HS-27A (cell line): ENCODE measurements around the gene PLCH1.

Experiments used
- DNase-seq: peaks from one replicate; pipeline ENCODE4 v3.0.0-alpha.2; 2012; ENCODE audit warnings: low read depth, missing footprints

PLCH1 gene

DNA sequence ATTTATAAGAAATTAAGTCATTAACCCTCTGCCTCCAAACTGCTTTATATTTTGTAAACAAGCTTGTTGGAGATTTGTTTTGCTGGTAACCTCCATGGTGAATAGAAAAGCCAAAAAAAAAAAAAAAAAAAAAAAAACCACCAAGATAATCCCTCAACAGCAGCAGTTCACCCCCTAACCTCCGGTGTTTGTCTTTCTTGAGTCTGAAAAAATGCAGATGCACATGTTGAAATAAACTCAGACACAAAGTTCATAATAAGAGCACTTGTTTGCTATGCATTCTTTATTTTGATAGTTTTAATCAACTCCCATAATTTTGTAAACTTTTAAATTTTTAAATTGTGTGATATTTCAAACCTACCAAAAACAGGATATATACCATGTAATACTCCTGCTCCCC is 1.8 kb upstream of the PLCH1 start:
- DNase-seq: no peak

DNA sequence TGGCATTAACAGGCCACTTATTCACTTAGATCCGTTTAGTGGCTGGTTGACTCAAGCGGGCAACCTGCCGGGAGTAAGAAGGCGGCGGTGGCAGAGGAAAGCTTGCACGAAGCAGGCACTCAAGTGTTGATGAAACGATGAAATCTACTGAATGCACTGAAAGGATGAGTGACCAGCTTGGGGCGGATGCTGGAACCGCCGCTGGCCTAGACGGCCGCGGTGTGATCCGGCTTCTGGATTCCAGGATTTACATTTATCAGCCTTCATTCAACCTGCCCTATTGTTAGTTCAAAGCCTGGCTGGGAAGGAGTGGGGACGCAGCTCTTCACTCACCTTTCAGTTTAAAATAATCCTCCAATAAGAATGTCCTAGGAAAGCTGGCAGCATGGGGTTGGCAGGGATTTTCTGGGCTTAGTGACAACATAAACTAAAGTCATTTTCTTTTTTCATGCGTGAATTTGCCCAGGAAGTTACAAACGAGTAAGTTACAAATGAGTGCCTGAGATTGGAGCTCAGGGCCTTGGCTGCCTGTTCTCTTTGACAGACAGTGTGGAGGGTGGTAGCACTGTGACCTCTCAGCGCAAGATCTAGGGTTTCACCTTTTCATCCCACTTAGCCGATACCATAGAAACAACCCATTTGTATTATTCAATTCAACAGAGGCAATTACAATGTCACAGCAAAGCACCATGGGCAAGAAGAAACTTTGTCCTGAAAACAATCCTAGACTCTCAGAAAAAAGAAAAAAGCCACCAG is 1.1 kb upstream of the PLCH1 start:
- no peak for DNase-seq

DNA sequence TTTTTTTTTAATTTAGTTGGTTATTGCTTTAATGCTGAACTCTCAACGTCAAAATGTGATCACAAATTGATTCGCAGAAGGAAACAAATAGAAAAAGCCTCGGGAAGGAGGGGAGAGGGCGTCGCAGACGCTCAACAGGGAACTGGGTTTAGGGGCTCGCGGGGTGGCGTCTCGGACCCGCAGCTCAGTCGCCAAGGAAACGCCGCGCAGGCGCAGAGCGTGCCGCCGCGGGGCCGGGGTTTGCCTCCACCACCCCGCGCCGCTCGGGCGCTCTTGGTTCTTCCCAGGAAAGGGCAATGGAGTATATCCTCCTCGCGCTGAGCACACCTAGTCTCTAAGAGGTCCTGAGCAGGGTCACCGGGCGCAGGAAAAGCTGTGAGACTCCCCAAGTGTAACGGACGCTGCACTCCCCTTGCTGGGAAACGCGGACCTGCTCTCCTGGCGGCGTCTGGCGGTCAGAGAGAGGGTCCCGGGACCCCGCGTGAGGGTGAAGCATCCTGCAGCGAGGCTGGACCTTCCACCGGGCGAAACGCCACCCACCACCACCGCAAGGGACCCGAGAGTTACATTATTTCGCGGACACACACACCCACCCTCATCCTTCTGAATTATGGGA is 753 bp downstream of the PLCH1 start:
- DNase-seq: no peak

DNA sequence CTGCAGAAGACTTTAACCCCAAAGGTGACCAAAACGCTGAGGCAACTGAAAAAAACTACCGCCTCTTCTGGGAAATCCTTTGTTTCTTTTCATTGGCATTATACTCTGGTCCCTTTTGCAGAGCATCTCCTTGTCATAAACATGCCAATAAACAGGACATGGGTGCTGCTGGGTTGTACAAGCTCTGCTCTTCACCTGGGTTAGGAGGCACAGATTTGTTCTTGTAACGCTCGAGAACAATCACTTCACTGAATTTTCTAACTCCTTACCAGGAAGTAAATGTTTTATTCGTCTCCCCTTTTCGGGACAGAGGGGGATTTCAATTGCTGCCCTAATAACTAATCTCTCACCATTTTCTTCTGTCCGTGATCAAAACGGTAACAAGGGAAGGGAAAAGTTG is 1.3 kb downstream of the PLCH1 start:
- no peak for DNase-seq

DNA sequence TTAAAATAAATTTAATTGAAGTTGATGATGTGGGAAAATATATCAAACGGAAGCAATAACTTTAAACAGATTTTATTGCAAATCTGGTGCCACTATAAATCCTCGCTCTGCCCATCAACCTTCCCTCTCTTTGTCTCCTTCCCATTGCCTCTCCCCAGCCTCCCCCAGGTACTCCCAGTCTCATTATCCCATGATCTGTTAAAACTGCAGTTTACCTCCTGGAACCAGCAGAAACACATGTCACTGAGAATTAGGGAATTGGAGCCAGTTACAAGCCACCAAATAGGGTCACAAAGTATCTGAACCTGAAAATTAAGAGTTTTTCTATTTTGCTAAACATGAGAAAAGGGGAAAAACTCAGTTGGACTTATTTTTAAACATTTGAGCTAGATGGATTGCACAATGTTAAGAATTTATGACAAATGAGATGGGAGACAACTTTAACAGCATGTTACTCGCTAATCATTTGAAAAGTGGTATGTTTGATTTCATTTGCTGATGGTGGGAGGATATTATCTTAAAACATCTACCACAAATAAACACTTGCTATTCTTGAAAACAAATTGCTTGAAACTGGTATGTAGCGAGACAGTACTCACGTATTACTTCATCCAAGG is 2.4 kb downstream of the PLCH1 start:
- DNase-seq: no peak

DNA sequence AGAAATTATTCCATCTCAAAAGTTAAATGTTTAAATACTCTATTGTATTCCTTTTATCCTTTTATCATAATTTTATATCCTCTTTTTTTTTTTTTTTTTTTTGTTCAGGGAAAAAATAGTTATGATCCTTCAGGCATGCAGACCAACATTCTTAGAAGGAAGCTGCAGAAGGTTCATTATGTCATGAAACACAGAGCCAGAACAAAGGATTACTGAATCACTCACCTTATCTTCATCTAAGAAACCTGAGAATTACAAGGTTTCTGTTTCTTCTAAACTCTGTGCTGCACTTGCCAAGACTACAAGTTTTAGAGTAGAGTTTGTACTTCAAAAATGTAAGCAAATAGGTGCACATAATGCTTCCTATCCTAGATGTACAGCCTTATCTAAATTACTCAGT is 3.3 kb downstream of the PLCH1 start:
- DNase-seq: no peak

DNA sequence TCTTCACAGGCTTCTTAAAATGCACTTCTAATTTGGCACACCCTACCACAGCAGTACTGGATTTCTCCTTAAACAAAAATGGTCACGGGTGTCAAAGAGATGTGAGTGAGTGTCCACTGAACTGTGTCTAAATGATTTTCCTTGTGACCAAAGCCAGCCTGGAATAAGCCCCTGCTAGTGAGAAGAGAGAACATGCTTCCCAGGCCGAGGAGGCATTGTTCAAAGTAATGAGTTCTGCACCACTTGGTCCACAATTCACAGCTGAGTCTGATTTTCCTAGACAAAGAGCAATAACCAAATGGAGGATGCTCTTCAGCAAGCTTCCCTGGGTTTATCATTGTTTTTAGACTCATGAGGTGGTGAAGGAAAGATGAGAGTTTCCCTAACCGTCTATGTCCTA is 3.8 kb downstream of the PLCH1 start:
- no peak for DNase-seq

DNA sequence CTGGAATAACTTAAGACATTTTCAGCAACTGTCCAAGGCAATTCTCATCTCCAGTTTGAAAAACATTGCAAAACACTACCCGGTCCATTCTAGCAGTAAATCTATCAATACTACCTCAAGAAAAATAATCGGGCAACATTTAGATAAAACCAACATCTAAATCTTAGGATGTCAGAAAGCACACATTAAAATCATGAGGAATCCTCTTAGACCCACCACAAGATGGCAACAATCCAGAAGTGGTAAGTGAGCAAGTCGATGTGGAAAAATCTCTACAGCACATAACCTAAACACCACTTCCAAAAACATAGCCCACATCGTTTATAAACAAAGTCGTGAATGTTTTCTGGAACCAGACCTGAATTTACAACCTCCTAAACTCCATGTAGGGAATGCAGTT is 5.7 kb downstream of the PLCH1 start:
- no peak for DNase-seq

DNA sequence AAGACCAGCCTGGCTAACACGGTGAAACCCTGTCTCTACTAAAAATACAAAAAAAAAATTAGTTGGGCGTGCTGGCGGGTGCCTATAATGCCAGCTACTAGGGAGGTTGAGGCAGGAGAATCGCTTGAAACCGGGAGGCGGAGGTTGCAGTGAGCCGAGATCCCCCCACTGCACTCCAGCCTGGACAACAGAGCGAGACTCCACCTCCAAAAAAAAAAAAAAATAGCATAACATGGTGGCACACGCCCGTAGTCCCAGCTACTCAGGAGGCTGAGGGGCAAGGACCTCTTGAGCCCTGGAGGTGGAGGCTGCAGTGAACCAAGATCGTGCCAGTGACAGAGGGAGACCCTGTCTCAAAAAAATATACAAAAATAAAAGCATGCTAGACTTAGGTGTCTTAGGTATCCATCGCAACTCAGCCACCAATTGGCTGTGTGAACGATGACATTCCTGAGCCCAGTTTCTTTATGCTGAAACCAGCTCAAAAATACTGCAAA is 6.2 kb downstream of the PLCH1 start:
- DNase-seq: no peak

DNA sequence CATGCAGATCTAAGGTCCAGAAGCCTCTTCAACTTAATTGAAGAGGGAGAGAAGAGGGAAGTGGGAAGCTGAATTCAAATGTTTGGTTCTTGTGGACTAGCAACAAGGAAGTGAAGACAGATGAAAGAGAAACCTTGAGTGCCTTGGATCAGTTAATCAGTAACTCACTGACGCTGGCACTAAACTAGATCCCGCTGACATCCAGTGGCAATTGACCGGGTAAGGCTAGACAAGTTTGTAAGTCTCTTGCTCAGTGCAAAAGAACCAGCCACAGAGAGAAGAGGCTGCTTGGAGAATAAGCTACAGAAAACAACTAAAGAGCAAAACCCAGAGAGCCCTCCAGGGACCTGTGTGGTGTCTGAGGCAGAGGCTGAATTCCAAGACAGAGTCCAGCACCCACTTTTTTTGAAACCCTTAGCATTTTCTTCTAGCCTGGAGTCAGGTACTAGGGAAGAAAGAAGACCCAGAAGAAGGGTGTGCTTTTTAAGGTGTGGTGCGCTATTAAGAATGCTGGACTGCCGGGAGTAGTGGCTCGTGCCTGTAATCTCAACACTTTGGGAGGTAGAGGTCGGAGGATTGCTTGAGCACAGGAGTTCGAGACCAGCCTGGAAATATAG is 6.9 kb downstream of the PLCH1 start:
- DNase-seq: no peak

DNA sequence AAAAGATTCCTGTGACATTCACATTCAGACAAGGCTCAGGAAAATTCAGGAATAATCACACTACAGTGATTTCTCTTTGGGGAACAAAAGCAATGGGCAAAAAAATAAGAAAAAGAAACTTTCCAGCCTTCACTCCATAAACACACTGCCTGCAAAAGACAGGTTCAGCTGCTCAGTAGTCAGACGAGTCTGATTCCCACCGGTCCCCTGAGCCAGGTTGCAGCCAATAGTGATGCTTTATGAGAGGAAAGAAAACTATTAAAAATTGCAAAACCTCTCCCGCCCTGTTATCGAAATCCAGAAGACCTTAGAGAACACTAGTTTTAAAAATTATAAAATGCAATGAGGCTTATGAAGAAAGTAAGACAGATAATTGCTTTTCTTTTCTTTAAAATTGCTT is 8.5 kb downstream of the PLCH1 start:
- DNase-seq: no peak

DNA sequence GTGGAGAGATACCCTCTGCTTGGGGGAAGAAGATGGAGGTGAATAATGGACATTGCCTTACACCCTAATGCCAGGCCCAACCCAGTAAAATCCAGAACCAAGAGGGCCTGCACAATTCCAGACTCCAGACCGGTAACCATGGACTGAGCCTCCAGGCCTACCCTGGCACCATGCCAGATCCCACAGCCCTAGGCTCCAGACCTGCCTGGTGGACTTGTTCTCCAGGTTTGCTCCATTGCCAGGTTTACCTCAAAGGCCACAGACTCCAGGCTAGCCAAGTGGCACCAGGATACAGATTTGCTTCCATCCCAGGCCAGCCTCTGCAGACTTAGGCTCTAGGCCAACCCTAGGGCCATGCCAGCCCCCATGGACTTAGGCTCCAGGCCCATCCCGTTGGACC is 14.0 kb downstream of the PLCH1 start:
- no peak for DNase-seq

DNA sequence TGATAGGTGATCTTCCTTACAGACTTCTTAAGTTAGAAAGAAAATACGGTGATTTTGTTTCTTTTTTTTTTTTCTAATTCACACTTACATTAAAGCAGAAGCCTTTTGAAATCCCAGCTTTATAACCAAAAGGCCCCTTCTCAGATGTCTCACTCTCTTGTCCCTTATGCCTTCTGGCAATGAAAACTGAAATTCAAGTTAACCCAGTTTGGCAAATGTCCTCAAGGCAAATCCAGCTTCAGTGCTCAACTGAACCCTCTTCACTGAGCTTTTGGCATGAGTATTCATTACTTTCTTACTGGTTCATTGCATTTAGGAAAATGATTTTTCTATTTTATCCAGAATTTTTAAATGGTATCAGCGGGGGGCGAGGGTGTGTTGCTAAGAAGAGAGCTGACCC is 17.0 kb downstream of the PLCH1 start:
- no peak for DNase-seq

DNA sequence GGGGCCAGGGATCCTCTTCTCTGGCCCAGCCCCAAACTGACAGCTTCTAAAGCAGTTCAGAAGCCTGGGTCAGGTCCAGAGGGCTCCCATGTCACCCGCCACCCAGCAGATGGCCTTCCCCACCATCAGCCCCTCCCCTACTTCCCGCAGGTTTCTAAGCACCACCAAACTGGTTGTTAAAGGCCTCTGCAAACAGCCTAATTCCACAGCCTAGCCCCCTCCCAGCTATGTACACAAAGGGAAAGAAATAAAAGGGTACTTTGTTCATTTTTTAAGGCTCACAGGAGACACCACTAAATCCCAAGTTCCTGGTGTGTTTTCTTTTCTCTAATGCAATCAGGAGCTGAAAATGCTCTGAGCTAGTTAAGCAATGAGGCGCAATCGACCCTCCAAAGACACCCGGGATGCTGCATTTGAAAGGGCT is 30.6 kb downstream of the PLCH1 start:
- DNase-seq: no peak

DNA sequence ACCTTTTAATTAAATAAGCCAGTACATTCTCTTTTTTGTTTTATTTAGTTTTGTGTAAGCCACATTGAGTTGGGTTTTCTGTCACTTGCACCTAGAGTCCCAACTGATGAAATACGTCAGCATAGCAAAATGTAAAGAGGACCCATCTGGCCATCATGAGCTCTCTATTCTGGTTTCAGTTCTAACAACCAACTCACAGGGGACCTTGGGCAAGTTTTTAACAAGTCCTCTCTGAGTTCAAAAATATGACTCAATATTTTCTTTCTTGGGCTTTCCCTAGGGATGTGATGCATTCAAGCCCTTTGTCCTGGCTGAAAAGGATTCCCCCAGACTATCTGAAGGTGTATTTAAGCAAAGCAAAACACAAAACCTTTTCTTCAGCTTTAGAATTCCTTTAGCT is 32.9 kb downstream of the PLCH1 start:
- no peak for DNase-seq

DNA sequence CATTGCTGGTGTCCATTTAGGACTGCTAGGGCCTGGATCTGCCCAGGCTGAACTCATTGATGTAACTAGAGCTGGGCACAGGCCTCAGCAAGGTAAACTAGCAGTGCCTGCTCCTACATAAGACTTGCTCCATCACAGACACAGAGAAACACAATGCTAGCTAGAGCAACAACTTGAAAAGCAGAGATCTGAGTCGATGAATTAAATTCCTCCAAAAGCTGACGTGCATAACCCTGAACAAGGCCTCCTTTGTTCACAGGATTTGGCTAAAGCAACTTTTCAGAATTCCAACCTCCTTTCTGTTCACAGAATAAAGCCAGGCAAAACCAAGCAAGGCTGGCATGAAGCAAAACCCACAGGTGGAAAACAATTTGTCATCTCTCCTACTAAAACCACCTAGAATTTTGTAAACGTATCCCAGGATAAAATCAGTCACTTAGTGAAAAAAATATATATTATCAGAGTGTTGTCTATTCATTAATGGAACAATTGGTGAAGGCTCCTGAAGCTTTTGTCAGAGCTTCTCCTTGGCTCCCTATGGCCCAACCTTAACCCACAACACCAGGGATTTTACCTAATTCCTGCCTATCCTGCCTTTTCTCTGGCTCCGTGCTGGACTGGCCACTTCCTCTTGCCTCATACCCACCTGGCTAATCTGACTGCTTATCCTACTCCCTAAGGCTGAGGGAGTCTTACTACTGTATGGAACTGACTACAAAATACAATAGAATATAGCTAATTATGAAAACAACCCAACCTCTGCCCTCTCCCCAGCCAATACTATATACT is 39.9 kb downstream of the PLCH1 start:
- DNase-seq: no peak

DNA sequence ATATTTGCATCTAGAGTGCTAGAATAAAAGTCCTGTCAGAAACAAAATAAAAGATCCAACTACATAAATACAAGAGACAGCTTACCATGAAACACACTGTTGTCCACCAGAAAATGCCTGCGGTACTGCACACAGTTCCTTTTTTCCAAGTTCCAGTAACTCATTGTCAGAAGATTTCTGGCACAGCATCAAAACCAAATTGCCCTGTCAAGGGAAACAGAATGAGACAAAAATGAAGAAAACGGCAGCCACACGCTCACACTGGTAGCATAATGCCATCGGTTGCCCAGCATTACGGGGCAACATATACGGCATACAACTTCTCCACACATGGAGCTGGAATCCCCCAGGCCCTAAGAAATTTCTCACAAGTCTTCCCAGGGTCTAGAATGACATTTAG is 40.8 kb downstream of the PLCH1 start:
- no peak for DNase-seq

DNA sequence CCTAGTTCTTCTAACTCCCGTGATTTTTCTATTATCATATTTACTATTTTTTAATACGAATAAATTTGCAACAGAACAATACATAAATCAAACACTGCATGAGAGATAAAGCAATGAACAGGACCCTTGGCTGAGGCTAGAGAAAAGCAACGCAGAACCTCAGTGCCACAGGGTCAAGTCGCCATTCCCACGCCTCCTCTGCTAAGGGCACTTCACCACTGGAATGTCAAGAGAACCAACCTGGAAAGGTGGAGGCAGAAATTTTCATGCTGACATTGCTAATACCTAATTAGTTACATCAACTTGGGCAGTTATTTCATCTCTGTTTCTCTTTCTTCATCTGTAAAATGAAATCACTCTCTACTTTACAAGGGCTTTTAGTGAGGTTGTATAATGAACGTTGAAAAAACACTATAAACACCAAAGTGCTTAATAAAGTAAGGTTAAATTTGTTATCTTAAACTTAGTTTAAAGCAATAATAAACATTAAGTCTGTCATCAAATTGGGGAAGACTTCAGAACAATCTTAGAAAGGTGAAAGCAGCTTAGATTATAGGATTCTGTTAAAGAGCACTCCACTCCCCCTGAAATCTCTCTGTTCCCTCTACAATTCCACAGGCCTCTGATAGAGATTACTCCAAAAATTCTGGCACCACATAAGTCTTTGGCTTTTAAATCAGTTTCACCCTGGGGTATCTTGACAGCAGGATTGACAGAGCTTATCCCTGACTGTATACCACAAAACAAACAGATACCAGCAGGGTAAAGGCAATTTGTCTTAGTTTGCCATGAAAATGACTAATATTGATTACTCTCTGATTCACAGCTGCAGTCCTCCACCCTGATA is 41.9 kb downstream of the PLCH1 start:
- DNase-seq: no peak

DNA sequence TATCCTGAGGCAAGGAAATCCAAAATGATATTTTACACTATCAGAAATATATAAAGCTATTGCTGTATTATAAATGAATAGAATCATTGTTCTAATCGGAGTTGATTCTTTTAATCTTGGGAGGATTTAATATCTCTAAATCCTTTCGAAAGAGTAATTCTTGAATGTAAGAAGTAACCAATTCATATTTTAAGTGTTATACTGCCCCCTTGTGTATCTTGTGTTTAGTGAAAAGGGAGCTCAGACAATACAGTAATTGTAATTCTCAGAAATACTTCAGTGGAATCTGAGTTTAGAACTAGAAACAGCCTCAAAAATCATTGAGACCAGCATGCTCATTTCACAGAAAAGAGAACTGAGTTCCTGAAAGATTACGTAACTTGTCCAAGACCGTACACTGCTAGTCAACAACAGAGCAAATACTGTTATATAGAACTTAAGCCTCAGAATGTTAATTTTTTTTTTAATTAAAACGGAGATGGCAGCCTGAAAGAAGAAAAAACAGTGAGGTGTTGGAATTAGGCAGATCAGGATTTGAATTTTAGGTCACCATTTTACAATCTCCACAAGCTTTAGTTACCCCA is 42.9 kb downstream of the PLCH1 start:
- peak; percentile 12 for DNase-seq

DNA sequence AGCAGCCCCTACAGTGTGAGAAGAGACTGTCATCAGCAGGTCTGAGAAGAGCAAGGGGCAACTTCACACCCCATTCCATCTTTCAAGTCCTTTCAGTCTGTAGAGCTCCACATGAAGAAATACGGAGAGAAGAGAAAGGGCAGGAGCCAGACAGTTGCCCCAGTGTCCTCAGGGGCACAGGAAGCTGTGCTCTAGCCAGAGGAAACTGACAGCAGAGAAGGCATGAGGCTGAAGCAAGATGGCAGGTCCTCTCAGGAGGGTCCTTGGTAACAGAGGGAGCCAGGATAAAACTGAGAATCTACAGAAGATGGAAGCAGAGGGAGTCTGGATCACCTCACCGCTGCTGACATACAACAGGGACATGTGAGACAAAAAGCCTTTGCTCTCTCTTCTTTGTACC is 47.3 kb downstream of the PLCH1 start:
- DNase-seq: no peak

DNA sequence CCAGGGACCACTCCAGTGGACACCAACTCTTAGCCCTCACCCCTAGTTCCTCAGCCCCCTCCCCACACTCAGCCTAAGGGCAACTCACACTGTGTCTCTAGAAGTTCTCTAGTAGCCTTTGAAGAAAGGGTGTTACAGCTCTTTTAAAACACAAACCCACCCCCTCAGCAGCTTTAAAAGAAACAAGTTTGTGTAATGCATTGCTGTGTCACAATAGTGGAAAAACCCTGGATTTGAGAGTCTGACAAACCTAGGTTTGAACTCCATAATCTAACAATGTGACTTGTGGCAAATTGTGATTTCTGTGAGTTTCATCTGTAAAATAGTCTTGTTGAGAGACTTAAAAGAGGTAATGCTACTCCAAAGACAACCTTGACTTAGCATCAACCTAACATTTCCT is 54.0 kb downstream of the PLCH1 start:
- no peak for DNase-seq
